Kidney epithelial cell (primary cell): ENCODE measurements around the gene CXADR. TPM values are rescaled to one million over a fixed set of nuclear protein-coding genes. Genes with fewer than 3 reads are reported as not detected.
"Not testable (repeated sequence)": the region's sequence is repeated elsewhere in the genome, so short reads cannot be mapped to it uniquely, and the experiment has no call there.

Experiments
- DNase-seq: peaks from one replicate; pipeline ENCODE4 v3.0.0-alpha.2; 2010; ENCODE audit warnings: low read depth
- H3K27me3 ChIP-seq: 2 replicates; pipeline ENCODE4 v1.6.0; 2011; ENCODE audit warnings: low read length; ENCODE audit not compliant: control insufficient read depth, insufficient read depth
- H3K36me3 ChIP-seq: 2 replicates; pipeline ENCODE4 v1.5.1; 2011; ENCODE audit warnings: low read length; ENCODE audit not compliant: control insufficient read depth, insufficient read depth
- H3K4me3 ChIP-seq: 2 replicates; pipeline ENCODE4 v1.5.1; 2011; ENCODE audit warnings: low read depth, mild to moderate bottlenecking, control low read depth, low read length
- total RNA-seq: library from RNA; depleted of rRNA; stranded (reverse); fragments of >200 nt; gene quantifications from 2 replicates; pipeline ENCODE4 v1.2.3, GENCODE V29; 2015
- TF ChIP-seq, protein P1 (sequence below): IDR thresholded peaks from 2 replicates; pipeline ENCODE4 v1.5.1; 2011; ENCODE audit warnings: mild to moderate bottlenecking, moderate library complexity, low read length, control low read depth, inconsistent platforms; ENCODE audit not compliant: insufficient read depth, poor library complexity, severe bottlenecking

The CXADR gene
- total RNA-seq, 1 donor from 2014 or later: 40.5 TPM

DNA sequence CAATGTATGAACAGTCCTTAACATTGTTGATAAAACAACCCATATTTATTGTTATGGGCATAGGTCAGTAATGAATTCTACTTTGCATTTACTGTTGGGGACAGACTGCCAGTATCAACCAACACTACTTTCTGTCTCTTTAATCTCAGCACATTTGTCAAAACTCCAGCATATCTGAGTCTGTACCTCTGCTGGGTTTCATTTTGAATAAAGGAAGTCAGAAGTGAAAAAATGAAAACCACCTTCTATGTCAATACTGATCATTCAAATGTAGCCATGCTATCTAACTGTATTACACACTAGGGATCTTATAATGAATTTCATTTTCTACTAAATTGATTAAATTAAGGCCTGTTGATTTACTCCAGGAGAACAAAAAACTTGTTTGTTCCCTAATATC lies 24.2 kb upstream of the CXADR start:
- DNase-seq: no peak
- TF ChIP-seq, protein P1, sequence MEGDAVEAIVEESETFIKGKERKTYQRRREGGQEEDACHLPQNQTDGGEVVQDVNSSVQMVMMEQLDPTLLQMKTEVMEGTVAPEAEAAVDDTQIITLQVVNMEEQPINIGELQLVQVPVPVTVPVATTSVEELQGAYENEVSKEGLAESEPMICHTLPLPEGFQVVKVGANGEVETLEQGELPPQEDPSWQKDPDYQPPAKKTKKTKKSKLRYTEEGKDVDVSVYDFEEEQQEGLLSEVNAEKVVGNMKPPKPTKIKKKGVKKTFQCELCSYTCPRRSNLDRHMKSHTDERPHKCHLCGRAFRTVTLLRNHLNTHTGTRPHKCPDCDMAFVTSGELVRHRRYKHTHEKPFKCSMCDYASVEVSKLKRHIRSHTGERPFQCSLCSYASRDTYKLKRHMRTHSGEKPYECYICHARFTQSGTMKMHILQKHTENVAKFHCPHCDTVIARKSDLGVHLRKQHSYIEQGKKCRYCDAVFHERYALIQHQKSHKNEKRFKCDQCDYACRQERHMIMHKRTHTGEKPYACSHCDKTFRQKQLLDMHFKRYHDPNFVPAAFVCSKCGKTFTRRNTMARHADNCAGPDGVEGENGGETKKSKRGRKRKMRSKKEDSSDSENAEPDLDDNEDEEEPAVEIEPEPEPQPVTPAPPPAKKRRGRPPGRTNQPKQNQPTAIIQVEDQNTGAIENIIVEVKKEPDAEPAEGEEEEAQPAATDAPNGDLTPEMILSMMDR: no peak
- Histone ChIP-seq H3K27me3 (no peaks in the 10 kb centered on the region), H3K36me3 (no peaks in the 10 kb centered on the region), H3K4me3 (no peak overlapping the region)

DNA sequence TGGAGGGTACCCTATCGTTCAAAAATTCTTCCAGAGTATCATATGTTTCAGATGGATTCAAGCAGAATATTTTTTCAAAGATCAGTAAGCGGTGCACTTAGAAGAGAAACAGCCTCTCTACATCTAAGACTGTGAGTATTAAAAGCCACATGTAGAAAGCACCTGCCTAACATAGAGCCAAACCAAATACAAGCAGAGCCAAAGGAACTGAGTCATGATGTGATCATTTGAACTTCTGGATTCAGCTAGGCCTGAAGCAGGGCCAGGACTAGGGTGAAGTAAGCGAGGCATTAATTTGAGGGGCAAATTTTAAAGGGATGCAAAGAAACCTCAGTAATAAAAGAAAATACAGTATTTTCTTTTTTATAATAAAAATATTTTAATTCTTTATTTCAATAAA lies 23.3 kb upstream of the CXADR start:
- H3K27me3 ChIP-seq, DNase-seq, H3K36me3 ChIP-seq, H3K4me3 ChIP-seq: not testable (repeated sequence)

DNA sequence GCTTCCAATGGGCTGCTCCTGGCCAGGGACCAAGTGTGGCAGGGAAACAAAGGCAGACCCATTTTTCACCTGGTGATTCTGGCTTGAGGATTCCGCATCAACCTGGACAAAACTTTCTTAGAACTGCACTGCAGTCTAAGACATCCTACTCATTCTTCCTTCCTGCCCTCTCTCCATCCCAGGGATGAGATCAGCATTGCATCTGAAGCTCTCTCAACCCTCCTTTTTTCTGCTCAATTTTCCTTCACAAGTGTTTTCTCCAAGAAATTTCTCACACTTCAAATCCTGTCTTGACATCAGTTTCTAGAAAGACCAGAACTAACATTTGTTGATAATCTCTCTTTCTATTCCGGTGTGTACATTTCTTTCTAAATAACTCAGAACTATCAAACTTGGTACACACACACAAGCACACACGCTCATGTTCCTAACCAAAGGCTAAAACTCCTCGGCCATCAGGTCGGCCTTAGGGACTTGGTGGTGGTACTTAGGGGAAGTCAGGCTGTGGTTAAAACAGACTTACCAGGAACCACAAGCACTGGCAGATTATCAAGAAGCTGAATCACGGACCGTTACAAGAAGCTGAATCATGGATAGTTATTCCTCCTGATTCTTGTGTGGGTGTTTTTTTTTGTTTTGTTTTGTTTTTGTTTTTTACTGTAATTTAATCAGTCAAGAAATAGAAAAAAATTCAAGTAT lies 21.0 kb upstream of the CXADR start:
- Histone ChIP-seq H3K36me3 (no peaks in the 10 kb centered on the region), H3K4me3 (no peak overlapping the region), H3K27me3 (no peaks in the 10 kb centered on the region)
- peak; percentile 99 for DNase-seq
- TF ChIP-seq, protein P1: no peak

DNA sequence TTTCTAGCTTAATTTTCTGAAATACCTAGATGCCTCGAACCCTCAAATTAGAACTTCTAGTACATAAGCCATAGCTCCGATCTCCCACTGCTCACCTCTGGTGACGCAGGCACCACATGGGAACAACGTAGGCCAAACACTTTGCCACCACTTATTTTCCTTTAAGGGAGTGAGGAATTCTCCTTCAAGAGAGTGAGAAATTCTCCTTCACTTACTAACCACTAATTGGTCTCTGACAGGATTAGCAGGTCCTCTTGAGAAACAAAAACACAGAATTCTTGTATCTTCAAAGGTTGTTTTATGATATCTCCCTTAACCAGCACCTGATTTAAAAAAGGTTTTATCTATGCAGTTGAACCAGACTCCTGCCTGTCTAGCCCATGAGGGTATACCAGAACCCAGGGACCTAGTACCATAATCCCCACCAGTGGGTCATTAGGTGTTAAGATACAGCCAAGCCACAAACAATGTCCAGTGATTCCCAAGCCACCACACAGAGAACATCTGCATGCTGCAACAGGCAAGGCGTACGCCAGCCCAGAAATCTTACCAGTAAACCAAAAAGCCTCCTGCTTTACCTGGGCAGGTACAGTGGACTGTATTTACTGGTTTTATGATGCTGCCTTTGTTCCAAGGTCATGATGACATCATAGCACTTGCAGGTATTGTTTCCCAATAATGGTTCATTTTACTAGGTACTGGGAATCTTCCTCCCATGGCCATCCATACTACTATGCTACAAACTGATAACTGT lies 20.3 kb upstream of the CXADR start:
- no peak for DNase-seq
- H3K36me3 ChIP-seq: no peaks in the 10 kb centered on the region
- no peaks in the 10 kb centered on the region for H3K27me3 ChIP-seq
- no peak overlapping the region for H3K4me3 ChIP-seq
- TF ChIP-seq, protein P1: no peak

DNA sequence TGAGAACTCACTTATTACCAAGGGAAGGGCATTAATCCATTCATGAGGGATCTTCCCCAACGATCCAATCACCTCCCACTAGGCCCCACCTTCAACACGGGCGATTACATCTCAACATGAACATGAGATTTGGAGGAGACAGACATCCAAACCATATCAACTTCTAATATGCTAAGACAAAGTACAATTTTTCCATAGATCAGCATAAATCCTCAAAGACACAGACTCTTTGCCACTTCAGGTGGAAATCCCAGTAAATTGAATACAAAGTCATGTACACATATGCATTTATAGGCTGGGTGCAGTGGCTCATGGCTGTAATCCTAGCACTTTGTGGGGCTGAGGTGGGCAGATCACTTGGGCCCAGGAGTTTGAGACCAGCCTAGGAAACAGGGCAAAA lies 18.8 kb upstream of the CXADR start:
- Histone ChIP-seq H3K4me3 (no peak overlapping the region), H3K27me3 (no peaks in the 10 kb centered on the region), H3K36me3 (no peaks in the 10 kb centered on the region)
- DNase-seq: no peak
- TF ChIP-seq, protein P1: no peak

DNA sequence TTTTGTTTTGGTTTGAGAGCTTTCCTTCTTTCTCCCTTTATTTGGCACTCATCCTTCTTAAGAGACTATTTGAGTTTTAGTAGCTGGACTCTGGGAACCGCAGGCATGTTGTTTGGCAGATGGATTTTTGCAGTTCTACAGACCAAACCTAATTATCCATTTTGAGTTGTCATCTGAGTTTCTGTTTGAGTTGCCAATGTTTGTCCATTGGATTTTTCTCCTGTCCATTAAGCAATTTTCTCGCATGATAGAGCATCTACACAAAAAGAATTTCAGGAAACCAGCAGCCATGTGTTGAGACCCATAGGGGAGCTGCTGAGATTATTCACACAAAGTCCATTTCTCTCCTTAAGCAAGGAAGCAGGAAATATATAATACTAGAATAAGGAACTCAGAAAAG lies 17.2 kb upstream of the CXADR start:
- Histone ChIP-seq H3K4me3 (no peak overlapping the region), H3K27me3 (no peaks in the 10 kb centered on the region), H3K36me3 (no peaks in the 10 kb centered on the region)
- DNase-seq: no peak
- TF ChIP-seq, protein P1: no peak
